Endothelial cell (in vitro differentiated cells): ENCODE measurements around the gene EML1. TPM values are rescaled to one million over a fixed set of nuclear protein-coding genes. Genes with fewer than 3 reads are reported as not detected.

ENCODE experiments used
- DNase-seq: peaks from one replicate; pipeline ENCODE4 v3.0.0; 2021; ENCODE audit warnings: low spot score
- H3K27ac Mint-ChIP-seq: one replicate; pipeline ENCODE4 v1.8.0; 2021; ENCODE audit warnings: mixed read lengths, inconsistent platforms; ENCODE audit not compliant: unreplicated experiment
- H3K27me3 Mint-ChIP-seq: one replicate; pipeline ENCODE4 v1.8.0; 2021; ENCODE audit warnings: mild to moderate bottlenecking, moderate library complexity, mixed read lengths, inconsistent platforms; ENCODE audit not compliant: unreplicated experiment
- H3K36me3 Mint-ChIP-seq: one replicate; pipeline ENCODE4 v1.8.0; 2021; ENCODE audit warnings: mild to moderate bottlenecking, low read depth, mixed read lengths, inconsistent platforms; ENCODE audit not compliant: unreplicated experiment
- H3K4me1 Mint-ChIP-seq: one replicate; pipeline ENCODE4 v1.8.0; 2021; ENCODE audit warnings: mild to moderate bottlenecking, mixed read lengths, inconsistent platforms; ENCODE audit not compliant: unreplicated experiment
- H3K4me3 Mint-ChIP-seq: one replicate; pipeline ENCODE4 v1.8.0; 2021; ENCODE audit warnings: mild to moderate bottlenecking, mixed read lengths, inconsistent platforms; ENCODE audit not compliant: unreplicated experiment
- H3K9me3 Mint-ChIP-seq: one replicate; pipeline ENCODE4 v1.8.0; 2021; ENCODE audit warnings: mixed read lengths, inconsistent platforms; ENCODE audit not compliant: unreplicated experiment
- total RNA-seq: library from RNA; stranded (reverse); fragmentation: NEBNext Ultra II Directional; extraction: Animal tissue kit (Norgen Biotek cat#: 25700); gene quantifications from one replicate; pipeline ENCODE4 v1.2.1, GENCODE V29; 2021; ENCODE audit not compliant: unreplicated experiment
- TF ChIP-seq, protein P1 (sequence below): fragments of 200-600 bp; sonication (generic); IDR thresholded peaks from one replicate; pipeline ENCODE4 v1.5.0; 2021; ENCODE audit warnings: antibody characterized with exemption; ENCODE audit not compliant: unreplicated experiment

EML1 gene
- total RNA-seq, 1 donor from 2014 or later, result 10.0 TPM

DNA sequence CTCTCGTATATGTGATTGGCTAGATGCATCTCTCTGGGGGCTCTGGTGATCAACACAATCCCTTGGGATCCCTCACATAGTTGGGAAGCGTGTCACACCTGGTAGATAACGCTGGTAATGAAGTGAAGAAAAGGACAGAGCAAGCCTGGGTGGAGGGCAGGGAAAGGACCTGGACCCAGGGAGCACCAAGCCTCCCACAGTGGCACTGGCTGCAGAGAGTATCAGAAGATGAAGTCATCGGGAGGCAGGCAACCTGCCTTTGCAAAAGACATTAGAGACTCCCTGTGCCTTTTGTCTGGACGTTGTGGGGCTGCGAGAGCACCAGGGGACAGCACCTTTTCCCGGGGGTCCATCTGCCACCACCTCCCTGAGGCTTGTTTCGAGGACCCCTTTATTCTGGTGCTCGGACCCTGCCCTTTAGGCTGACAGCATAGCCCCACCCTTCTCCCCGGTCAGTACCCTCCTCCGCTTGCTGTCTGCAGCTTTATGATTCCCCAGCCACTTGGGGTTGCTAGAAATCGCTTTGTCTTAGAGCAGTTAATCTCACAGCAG is 116.4 kb downstream of the EML1 start:
- peaks cover 2% of the 10 kb centered on the region for H3K27me3 Mint-ChIP-seq
- H3K4me3 Mint-ChIP-seq, result no peak overlapping the region
- no peaks in the 10 kb centered on the region for H3K9me3 Mint-ChIP-seq
- peaks cover 3% of the 10 kb centered on the region for H3K36me3 Mint-ChIP-seq
- DNase-seq, result no peak
- TF ChIP-seq, protein P1, sequence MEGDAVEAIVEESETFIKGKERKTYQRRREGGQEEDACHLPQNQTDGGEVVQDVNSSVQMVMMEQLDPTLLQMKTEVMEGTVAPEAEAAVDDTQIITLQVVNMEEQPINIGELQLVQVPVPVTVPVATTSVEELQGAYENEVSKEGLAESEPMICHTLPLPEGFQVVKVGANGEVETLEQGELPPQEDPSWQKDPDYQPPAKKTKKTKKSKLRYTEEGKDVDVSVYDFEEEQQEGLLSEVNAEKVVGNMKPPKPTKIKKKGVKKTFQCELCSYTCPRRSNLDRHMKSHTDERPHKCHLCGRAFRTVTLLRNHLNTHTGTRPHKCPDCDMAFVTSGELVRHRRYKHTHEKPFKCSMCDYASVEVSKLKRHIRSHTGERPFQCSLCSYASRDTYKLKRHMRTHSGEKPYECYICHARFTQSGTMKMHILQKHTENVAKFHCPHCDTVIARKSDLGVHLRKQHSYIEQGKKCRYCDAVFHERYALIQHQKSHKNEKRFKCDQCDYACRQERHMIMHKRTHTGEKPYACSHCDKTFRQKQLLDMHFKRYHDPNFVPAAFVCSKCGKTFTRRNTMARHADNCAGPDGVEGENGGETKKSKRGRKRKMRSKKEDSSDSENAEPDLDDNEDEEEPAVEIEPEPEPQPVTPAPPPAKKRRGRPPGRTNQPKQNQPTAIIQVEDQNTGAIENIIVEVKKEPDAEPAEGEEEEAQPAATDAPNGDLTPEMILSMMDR, result no peak
- H3K4me1 Mint-ChIP-seq, result no peaks in the 10 kb centered on the region
- H3K27ac Mint-ChIP-seq, result no peak overlapping the region

DNA sequence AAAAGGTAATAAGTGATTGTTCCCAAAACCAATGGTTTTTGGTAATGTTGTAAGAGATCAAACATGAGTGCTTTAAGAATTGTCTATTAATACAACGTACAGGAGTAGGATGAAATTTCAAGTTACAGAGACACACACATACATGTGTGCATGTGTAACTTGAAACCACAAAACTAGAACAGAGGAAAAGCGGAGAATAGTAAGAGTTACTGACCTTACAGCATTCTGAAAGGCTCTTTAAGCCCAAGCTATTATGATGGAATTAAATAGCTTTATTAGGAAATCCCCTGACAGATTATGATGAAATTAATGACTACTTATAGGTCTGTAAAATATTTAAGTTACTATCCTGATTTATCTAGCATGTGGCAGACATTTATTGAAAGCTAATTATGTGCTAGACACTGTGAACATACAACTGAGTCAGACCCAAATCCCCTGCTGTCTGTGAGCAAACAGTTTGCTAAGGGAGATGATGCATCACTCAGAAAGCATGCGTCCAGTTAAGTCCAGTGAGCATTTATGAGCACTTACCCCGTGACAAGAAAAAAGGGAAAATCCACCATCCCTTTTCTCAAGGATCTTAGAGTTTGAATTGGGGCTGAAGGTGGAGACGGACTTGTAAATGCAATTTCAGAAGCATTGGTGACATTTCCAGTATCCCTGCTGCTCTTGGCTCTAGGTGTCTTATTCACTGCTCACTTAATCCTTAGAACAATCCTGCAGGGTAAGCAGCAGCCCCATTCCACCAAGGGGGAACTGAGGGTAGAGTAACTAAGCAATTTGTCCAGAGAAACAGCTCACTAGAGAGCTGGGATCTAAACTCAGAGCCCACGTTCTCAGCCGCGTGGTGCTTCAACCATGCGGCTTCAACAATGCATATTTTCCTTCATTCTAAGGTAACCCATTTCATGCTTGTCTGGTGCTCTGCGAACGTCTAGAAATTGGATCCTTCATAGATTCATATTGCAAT is 117.4 kb downstream of the EML1 start:
- H3K36me3 Mint-ChIP-seq, result no peaks in the 10 kb centered on the region
- DNase-seq, result no peak
- TF ChIP-seq, protein P1, result no peak
- H3K9me3 Mint-ChIP-seq, result no peaks in the 10 kb centered on the region
- no peaks in the 10 kb centered on the region for H3K4me1 Mint-ChIP-seq
- peaks cover 2% of the 10 kb centered on the region for H3K27me3 Mint-ChIP-seq
- no peak overlapping the region for H3K4me3 Mint-ChIP-seq
- no peak overlapping the region for H3K27ac Mint-ChIP-seq

DNA sequence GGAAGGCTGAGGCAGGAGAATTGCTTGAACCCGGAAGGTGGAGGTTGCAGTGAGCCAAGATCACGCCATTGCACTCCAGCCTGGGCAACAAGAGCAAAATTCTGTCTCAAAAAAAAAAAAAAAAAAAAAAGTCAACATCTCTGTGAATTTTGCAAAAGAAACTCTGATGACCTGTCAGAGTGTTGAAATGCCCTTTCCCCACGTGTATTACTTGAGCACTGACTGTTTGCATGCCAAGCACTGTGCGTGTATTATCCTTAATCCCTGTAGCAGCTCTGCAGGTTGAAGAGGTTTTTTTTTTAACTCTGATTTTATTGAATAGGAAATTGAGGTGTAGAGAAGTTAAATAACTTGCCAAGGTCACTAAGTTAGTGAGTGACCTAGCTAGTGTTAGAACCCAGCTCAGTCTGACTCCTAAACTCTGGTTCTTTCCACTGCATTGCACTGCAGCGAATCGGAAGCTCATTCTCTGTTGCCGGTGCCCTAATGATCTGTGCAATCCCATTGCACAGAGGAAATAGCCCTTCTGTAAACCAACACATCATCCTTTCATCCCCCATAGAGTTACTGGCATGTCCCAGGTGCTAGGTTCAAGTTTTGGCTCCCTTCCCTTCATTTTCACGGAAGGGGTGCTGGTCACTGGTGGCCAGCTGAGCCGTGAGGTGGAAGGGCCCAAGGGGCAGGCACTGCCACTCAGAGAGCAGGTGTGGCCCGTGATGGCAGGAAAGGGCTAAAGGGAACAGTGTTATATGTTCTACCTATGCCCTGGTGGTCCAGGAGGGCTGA is 122.3 kb downstream of the EML1 start:
- DNase-seq, result no peak
- Mint-ChIP-seq H3K9me3 (no peaks in the 10 kb centered on the region), H3K4me3 (no peak overlapping the region), H3K27me3 (no peaks in the 10 kb centered on the region), H3K27ac (no peak overlapping the region), H3K36me3 (peaks cover 4% of the 10 kb centered on the region), H3K4me1 (no peaks in the 10 kb centered on the region)
- TF ChIP-seq, protein P1, result no peak

DNA sequence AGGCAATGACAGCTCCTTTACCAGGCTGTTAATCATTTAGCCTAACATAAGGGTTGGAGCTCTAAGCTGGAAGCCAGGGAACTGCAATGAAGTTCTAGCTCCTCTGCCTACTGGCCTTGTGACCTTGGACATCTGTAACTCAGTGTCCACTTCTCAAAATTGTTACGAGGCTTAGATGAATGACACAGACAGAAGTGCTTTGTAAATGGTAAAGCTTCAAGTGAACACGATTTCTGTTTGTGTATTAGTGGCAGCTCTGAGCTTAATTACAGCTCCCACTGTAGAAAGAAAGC is 122.8 kb downstream of the EML1 start:
- H3K4me1 Mint-ChIP-seq, result no peaks in the 10 kb centered on the region

More for the DNA sequence above, 122.8 kb downstream of the EML1 start:
- TF ChIP-seq, protein P1, result no peak
- no peak overlapping the region for H3K27ac Mint-ChIP-seq
- DNase-seq, result no peak
- peaks cover 4% of the 10 kb centered on the region for H3K36me3 Mint-ChIP-seq
- no peak overlapping the region for H3K4me3 Mint-ChIP-seq
- peaks cover 2% of the 10 kb centered on the region for H3K27me3 Mint-ChIP-seq
- H3K9me3 Mint-ChIP-seq, result no peaks in the 10 kb centered on the region
